GM12873 (cell line): ENCODE results near the gene PRDM16.

Experiments used
- TF ChIP-seq, protein P1 (sequence below): IDR thresholded peaks from 2 replicates; pipeline ENCODE4 v1.5.1; 2012; ENCODE audit warnings: low read depth, mild to moderate bottlenecking, moderate library complexity, low read length, control low read depth; ENCODE audit not compliant: insufficient read depth; ENCODE audit errors: missing control alignments

PRDM16 gene

GRCh38 chr1:3409366-3410141, 340.6 kb downstream of the PRDM16 start:
- TF ChIP-seq, protein P1, sequence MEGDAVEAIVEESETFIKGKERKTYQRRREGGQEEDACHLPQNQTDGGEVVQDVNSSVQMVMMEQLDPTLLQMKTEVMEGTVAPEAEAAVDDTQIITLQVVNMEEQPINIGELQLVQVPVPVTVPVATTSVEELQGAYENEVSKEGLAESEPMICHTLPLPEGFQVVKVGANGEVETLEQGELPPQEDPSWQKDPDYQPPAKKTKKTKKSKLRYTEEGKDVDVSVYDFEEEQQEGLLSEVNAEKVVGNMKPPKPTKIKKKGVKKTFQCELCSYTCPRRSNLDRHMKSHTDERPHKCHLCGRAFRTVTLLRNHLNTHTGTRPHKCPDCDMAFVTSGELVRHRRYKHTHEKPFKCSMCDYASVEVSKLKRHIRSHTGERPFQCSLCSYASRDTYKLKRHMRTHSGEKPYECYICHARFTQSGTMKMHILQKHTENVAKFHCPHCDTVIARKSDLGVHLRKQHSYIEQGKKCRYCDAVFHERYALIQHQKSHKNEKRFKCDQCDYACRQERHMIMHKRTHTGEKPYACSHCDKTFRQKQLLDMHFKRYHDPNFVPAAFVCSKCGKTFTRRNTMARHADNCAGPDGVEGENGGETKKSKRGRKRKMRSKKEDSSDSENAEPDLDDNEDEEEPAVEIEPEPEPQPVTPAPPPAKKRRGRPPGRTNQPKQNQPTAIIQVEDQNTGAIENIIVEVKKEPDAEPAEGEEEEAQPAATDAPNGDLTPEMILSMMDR = no peak

DNA sequence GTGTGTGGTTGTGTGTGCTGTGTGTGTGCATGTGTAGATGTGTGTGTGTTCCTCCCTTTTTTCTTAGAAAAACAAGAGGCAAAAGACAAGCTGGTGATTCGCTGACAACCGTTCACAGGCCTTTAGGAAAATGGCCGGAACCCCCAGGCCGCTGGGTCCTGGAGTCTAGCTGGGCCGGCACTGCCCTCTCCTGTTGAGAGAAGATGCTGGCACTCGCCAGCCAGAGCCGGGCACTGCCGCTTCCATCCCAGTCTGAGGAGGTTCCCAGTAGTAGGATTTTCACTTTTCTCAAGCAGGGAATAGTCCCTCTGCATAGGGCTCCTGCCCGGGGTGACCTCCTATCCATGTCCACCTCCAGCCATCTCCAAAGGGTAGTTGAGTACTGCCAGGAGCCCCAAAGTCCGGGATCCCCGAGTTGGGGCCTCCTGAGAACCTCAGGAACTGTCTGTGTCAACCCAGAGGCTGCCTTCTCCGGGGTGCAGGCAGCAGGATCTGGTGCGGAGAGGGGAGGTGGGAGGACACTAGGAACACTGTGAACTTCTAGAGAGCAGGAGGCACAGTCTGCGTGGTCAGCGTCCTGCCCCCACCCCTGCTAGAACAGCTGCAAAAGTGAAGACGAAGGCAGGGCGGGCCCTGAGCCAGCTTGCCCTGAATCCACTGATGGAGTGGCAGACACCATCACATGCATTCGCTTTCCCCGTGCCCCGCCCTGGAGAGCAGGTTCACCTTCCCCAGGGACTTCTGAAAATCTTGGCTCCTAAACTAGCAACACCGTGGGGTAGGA, 341.3 kb downstream of the PRDM16 start:
- TF ChIP-seq, protein P1 = no peak

- TF ChIP-seq, protein P1 = no peak
Observed at GRCh38 chr1:3411806-3412205, 342.8 kb downstream of the PRDM16 start.

- TF ChIP-seq, protein P1 = no peak
Observed at GRCh38 chr1:3412376-3412775, 343.4 kb downstream of the PRDM16 start.

- TF ChIP-seq, protein P1 = no peak
Observed at GRCh38 chr1:3413975-3414710, 345.1 kb downstream of the PRDM16 start.

GRCh38 chr1:3415260-3416090, 346.5 kb downstream of the PRDM16 start:
- TF ChIP-seq, protein P1 = no peak
